Left colon (tissue), 2 donors: Measurements from ENCODE around the gene CKB. TPM values are rescaled to one million over a fixed set of nuclear protein-coding genes. Genes with fewer than 3 reads are reported as not detected.

Experiments
- ATAC-seq: fragments of 200-7000 bp; cut with Tn5 transposase; one replicate; pipeline ENCODE4 v1.9.1; 2020; ENCODE audit warnings: mild to moderate bottlenecking, moderate library complexity
- DNase-seq, 2 donors: peaks; one replicate each; pipeline ENCODE4 v3.0.0-alpha.2; 2020
- intact Hi-C, 2 donors: fragments of 100-400 bp; cut with DNase I in 1 of 2; cut with micrococcal nuclease in 1 of 2; formaldehyde crosslinking; loops; one replicate each; pipeline versions ENCODE4 v1.11.2 to v1.14.0; 2022; cut with DNase I, micrococcal nuclease
- long read RNA-seq: library from polyadenylated mRNA; unstranded; transcript quantifications from one replicate; pipeline ENCODE4 v2.0.0, GENCODE V29; 2021
- total RNA-seq, 2 donors: library from RNA; stranded (reverse); fragmentation: NEBNext Ultra II Directional; extraction: Animal tissue kit (Norgen Biotek cat#: 25700); gene quantifications; one replicate each; pipeline ENCODE4 v1.2.1, GENCODE V29; 2021
- donor health status: DM: no; HTN: no; CAD: no.
- donor health status: DM: yes; HTN: yes; CAD: no.

CKB gene
- 1,000 to 10,000 TPM; 1,945 to 3,680 TPM for total RNA-seq
- long read RNA-seq, transcript CKB-212 (2 exons, 419 nt): minor isoform, 11 of 3,928 reads
- long read RNA-seq, transcript CKB-201 (8 exons, 1,709 nt): minor isoform, 149 of 3,928 reads
- long read RNA-seq, transcript CKB-202 (4 exons, 1,170 nt): major isoform, 2,406 of 3,928 reads
- long read RNA-seq, transcript CKB-203 (4 exons, 542 nt): minor isoform, 7 of 3,928 reads
- long read RNA-seq, partial matches to known transcripts: 1,291 of 3,928 reads
- long read RNA-seq, other reads (novel, unspliced or antisense): 61 of 3,928 reads

- DNase-seq: peak; percentile 81 to 85
- intact Hi-C loops: no loop called here
- ATAC-seq: peak; percentile 41
Observed at GRCh38 chr14:103522649-103523574, at the start of gene CKB. Gene CKB (minus strand): TSS chr14:103522830. CDS start chr14:103522493, 337 bp downstream.

GRCh38 chr14:103569408-103569807, 46.8 kb upstream of the CKB start:
- intact Hi-C loops: no loop called here

GRCh38 chr14:103568952-103569351, 46.3 kb upstream of the CKB start:
- no peak for ATAC-seq
- intact Hi-C loops: no loop called here

More at GRCh38 chr14:103569408-103569807, 46.8 kb upstream of the CKB start:
- no peak for DNase-seq
- no peak for ATAC-seq

GRCh38 chr14:103563844-103564505, 41.3 kb upstream of the CKB start:
- intact Hi-C loops: no loop called here
- ATAC-seq: no peak
- DNase-seq: no peak

More at GRCh38 chr14:103568952-103569351, 46.3 kb upstream of the CKB start:
- no peak for DNase-seq

GRCh38 chr14:103563226-103563620, 40.6 kb upstream of the CKB start:
- intact Hi-C loops: no loop called here
- ATAC-seq (no peak), DNase-seq (no peak)

- ATAC-seq: peak; percentile 81
- peak; percentile 85 to 91 for DNase-seq
- intact Hi-C loops: no loop called here
Observed at GRCh38 chr14:103562429-103563225, 40.0 kb upstream of the CKB start, which contains the start of the genes BAG5 and COA8. Gene BAG5 (minus strand): TSS chr14:103562657. CDS start chr14:103561164, 1,493 bp downstream. Gene COA8 (plus strand): TSS chr14:103562960. CDS start chr14:103563002, 42 bp downstream.

GRCh38 chr14:103562179-103562428, 39.5 kb upstream of the CKB start:
- ATAC-seq: no peak
- DNase-seq: no peak
- intact Hi-C loops: no loop called here

GRCh38 chr14:103561381-103562178, 39.0 kb upstream of the CKB start:
- ATAC-seq: peak; percentile 49
- peak in 1 of 2 donors; percentile 53 for DNase-seq
- intact Hi-C loops: no loop called here

- intact Hi-C loops: no loop called here
- ATAC-seq (no peak), DNase-seq (no peak)
Observed at GRCh38 chr14:103560691-103561090, 38.1 kb upstream of the CKB start.

GRCh38 chr14:103559766-103560165, 37.1 kb upstream of the CKB start:
- intact Hi-C loops: no loop called here
- DNase-seq (no peak), ATAC-seq (no peak)

- DNase-seq: no peak
- ATAC-seq: no peak
- intact Hi-C loops: no loop called here
Observed at GRCh38 chr14:103558071-103558882, 35.6 kb upstream of the CKB start.

- intact Hi-C loops: no loop called here
- ATAC-seq (no peak), DNase-seq (no peak)
Observed at GRCh38 chr14:103556946-103557758, 34.5 kb upstream of the CKB start.

- ATAC-seq (no peak), DNase-seq (no peak)
- intact Hi-C loops: no loop called here
Observed at GRCh38 chr14:103555559-103556337, 33.1 kb upstream of the CKB start.

GRCh38 chr14:103552846-103553210, 30.2 kb upstream of the CKB start:
- DNase-seq (no peak), ATAC-seq (no peak)
- intact Hi-C loops: no loop called here

GRCh38 chr14:103552011-103552845, 29.6 kb upstream of the CKB start:
- intact Hi-C loops: no loop called here
- peak in 1 of 2 donors; percentile 32 for DNase-seq
- no peak for ATAC-seq
